ENCODE results near the gene ASTN1. TPM values are rescaled to one million over a fixed set of nuclear protein-coding genes. Genes with fewer than 3 reads are reported as not detected.

Gene ASTN1
- total RNA-seq, 1 donor from 2014 or later, result 0.22 TPM

- intact Hi-C loops (cut with micrococcal nuclease), result no loop called here
- ATAC-seq (no peak), DNase-seq (no peak)
These were observed 213.7 kb downstream of the ASTN1 start for GRCh38 chr1:176950736-176951324.

- DNase-seq (peak; percentile 70), ATAC-seq (peak; percentile 72)
- intact Hi-C loops (cut with micrococcal nuclease), result no loop called here
These were observed 215.4 kb downstream of the ASTN1 start for GRCh38 chr1:176949033-176949662.

GRCh38 chr1:176944606-176945005 lies 219.9 kb downstream of the ASTN1 start:
- DNase-seq (no peak), ATAC-seq (no peak)
- intact Hi-C loops (cut with micrococcal nuclease), result no loop called here

GRCh38 chr1:176943783-176944182 lies 220.7 kb downstream of the ASTN1 start:
- intact Hi-C loops (cut with micrococcal nuclease), result no loop called here
- no peak for DNase-seq
- no peak for ATAC-seq

- no peak for ATAC-seq
- intact Hi-C loops (cut with micrococcal nuclease), result no loop called here
- DNase-seq, result no peak
These were observed 222.2 kb downstream of the ASTN1 start for GRCh38 chr1:176942346-176942745.

- intact Hi-C loops (cut with micrococcal nuclease), result no loop called here
- ATAC-seq, result peak; percentile 61
- DNase-seq, result no peak
These were observed 224.5 kb downstream of the ASTN1 start for GRCh38 chr1:176939993-176940392.

- intact Hi-C loops (cut with micrococcal nuclease), result no loop called here
- no peak for DNase-seq
- no peak for ATAC-seq
These were observed 226.1 kb downstream of the ASTN1 start for GRCh38 chr1:176938375-176938774.

- intact Hi-C loops (cut with micrococcal nuclease), result no loop called here
- ATAC-seq (no peak), DNase-seq (no peak)
These were observed 230.1 kb downstream of the ASTN1 start for GRCh38 chr1:176934370-176934769.

- no peak for DNase-seq
- ATAC-seq, result peak; percentile 84
- intact Hi-C loops (cut with micrococcal nuclease), result no loop called here
These were observed 232.1 kb downstream of the ASTN1 start for GRCh38 chr1:176932114-176933104.

- ATAC-seq (no peak), DNase-seq (no peak)
- intact Hi-C loops (cut with micrococcal nuclease), result no loop called here
These were observed 233.0 kb downstream of the ASTN1 start for GRCh38 chr1:176931526-176931925.

GRCh38 chr1:176926330-176927086 lies 238.0 kb downstream of the ASTN1 start:
- DNase-seq (no peak), ATAC-seq (no peak)
- intact Hi-C loops (cut with micrococcal nuclease), result no loop called here

GRCh38 chr1:176925223-176925622 lies 239.3 kb downstream of the ASTN1 start:
- ATAC-seq, result no peak
- intact Hi-C loops (cut with micrococcal nuclease), result no loop called here
- DNase-seq, result no peak

GRCh38 chr1:176923283-176923682 lies 241.2 kb downstream of the ASTN1 start:
- DNase-seq, result no peak
- ATAC-seq, result no peak
- intact Hi-C loops (cut with micrococcal nuclease), result no loop called here

GRCh38 chr1:176919386-176920378 lies 244.8 kb downstream of the ASTN1 start:
- intact Hi-C loops (cut with micrococcal nuclease), result no loop called here
- no peak for DNase-seq

GRCh38 chr1:176905648-176906047 lies 258.9 kb downstream of the ASTN1 start:
- ATAC-seq, result no peak
- intact Hi-C loops (cut with micrococcal nuclease), result no loop called here
- DNase-seq, result no peak

More at GRCh38 chr1:176919386-176920378, 244.8 kb downstream of the ASTN1 start:
- ATAC-seq, result no peak

GRCh38 chr1:176904057-176904751 lies 260.3 kb downstream of the ASTN1 start:
- intact Hi-C loops (cut with micrococcal nuclease), result no loop called here
- DNase-seq (peak; percentile 35), ATAC-seq (peak; percentile 23)

- no peak for DNase-seq
- intact Hi-C loops (cut with micrococcal nuclease), result no loop called here
- no peak for ATAC-seq
These were observed 261.0 kb downstream of the ASTN1 start for GRCh38 chr1:176903474-176903873.

GRCh38 chr1:176899321-176899720 lies 265.2 kb downstream of the ASTN1 start:
- DNase-seq (no peak), ATAC-seq (no peak)
- intact Hi-C loops (cut with micrococcal nuclease), result loop anchor here (5.0 kb wide), 1 partner anchor 283 kb away; no protein-coding TSS in a partner anchor
